HG03565 (cell line): Measurements from ENCODE around the gene TMX2.
A peak's percentile ranks its signal among the peaks of the same experiment; 100 is the strongest.

ENCODE experiments used
- ATAC-seq: cut with Tn5 transposase; IDR thresholded peaks from one replicate; pipeline ENCODE4 v1.9.1; 2021; ENCODE audit warnings: mild to moderate bottlenecking, moderate library complexity; ENCODE audit not compliant: unreplicated experiment

TMX2 gene

DNA sequence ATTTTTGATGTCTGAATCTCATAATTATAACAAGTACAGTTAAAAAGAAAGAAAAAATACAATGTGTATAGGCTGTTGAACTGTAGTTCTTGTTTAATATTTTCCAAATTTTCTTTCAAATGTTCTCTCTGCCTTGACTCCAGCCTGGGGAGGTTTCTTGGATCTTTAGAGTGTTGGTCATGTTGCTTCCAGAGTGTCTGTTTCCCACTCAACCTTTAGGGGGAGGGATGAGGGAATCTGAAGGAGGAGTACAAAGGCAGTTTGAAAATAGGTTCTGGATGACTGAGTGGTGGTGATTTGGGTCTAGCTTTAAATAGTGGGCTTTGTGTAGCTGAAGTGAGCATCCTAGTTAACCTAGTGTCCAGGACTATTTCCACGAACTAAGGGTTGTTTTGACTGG, 51.2 kb downstream of the TMX2 start:
- ATAC-seq: no peak

DNA sequence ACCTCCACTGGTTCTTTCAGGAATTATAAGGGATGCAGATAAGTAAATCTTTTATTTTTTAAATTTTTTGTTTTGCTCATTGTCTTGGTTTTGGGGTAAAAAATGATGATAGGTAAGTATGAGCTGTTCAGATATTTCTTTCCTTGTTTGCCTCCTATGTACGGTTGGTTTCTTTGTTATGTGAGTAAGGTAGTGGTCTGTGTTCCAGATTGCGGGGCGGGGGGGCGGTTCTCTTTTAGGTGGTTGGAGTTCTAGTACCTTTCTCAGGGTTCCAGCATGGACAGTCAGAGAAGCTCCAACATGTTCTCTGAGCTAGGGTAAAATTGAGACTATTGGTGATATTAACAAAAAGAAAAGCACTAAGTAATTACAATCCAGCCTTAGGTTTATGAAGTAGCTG, 51.6 kb downstream of the TMX2 start:
- no peak for ATAC-seq

- ATAC-seq: no peak
Observed at GRCh38 chr11:57764566-57764965, 52.2 kb downstream of the TMX2 start.

DNA sequence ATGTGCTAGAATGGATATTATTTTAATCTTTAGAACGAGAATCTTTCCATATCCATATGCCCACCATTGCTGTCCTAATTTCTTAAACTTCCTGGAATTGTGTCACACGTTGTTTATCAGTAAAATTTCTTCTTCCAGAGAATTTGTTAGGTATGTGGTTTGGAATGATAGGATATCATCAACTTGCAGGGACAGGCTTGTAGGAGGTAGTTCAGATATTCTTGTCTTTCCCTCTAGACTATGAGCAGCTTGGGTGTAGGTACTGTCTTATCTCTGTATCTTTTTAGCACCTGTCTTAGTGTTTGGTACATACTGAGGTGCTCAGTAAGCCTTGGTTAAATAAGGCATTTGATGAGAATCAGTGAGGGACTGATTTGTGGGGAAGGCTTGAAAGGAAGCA, 52.6 kb downstream of the TMX2 start:
- ATAC-seq: no peak

- no peak for ATAC-seq
Observed at GRCh38 chr11:57770793-57771192, 58.4 kb downstream of the TMX2 start.

DNA sequence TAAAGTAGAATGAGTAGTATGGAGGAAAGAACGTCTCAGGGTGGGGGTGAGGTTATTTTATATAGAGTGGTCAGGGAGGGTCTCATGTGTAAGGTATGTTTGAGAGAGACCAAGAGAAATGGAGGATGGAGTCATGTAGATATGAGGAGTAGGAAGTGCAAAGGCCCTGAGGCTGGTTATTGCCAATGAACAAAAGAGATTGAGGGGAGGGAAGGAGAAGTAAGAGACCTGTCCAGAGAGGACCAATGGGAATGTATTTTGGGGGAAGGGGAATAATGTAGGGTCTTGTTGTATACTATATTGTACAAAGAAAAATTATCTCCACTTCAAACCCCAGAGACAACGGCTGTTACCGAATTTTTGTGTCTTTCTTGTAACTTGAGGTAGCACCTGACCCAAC, 59.0 kb downstream of the TMX2 start:
- ATAC-seq: no peak

- ATAC-seq: no peak
Observed at GRCh38 chr11:57772562-57772961, 60.2 kb downstream of the TMX2 start.

GRCh38 chr11:57773026-57773598, 60.7 kb downstream of the TMX2 start:
- no peak for ATAC-seq

- no peak for ATAC-seq
Observed at GRCh38 chr11:57775491-57775890, 63.1 kb downstream of the TMX2 start.

- ATAC-seq: no peak
Observed at GRCh38 chr11:57776031-57776521, 63.7 kb downstream of the TMX2 start.

- no peak for ATAC-seq
Observed at GRCh38 chr11:57776577-57777210, 64.3 kb downstream of the TMX2 start.

- no peak for ATAC-seq
Observed at GRCh38 chr11:57777969-57778317, 65.5 kb downstream of the TMX2 start.

DNA sequence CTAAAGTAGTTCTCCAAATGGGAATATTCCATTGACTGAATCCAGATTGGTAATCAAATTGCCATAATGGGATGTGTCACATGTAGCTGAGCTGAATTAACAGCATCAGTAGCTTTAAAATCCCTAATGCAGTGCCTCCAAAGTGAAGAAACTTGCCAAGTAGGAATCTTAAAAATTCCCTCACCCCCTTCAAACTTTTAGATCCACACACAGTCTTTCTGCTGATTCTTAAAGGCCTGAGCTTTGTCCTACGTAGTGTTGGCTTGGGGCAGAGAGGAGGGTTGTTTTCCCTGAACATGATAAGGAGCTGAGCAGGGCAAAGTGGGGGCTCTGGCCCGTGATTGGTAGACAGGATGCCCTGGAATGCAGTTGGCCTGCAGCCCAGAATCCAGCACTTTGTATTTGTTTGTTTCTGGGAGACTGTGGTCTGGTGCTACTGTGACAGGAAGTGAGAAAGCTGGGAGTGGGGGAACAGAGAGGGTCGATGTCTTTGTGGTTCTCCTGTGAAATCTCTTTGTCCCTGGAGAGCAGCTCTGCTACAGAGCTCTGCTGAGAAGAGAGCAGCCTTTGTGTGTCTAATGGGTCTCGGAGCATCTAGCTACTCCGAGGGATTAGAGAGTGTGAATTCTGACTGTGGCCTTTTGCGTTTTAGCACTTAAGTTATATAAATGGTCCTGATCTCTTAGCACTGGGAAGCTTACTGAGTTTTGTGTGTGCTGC, 66.1 kb downstream of the TMX2 start:
- ATAC-seq: no peak

DNA sequence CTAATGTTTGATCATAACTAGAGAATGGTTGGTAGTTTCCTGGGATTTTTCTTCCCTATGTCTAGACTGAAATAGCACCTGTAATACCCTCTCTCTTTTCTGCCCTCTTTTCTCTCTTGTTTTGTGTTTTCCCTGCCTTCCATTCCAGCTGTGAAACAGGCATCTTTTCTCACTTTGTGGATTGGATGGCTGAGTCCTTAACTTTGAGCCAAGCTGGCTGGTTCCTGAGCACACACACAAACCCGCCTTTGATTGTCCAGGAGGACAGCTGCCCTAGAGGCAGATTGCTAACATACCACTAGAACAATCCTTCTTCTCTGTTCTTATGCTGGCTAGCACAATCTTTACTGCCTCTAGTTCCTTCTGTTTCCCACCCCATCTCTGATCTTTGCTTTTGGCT, 66.9 kb downstream of the TMX2 start:
- ATAC-seq: no peak

GRCh38 chr11:57781529-57781943, 69.1 kb downstream of the TMX2 start:
- ATAC-seq: no peak

DNA sequence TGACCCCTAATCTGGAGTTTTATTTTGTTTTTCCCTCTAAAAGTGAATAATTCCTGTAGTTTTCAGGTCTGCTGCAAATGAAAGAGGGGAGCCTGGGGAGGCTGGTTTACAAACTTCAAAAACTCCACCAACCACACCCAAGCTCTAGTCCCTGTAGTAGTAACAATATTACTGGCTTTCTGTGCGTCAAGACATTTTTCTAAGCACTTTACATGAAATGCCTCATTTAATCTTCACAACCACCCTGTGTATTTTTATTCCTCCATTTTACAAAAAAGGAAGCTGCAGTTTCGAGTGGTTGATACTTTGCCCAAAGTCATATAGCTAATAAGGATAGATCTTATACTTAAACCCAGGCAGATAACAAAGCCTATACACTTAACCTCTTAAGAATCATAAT, 72.7 kb downstream of the TMX2 start:
- peak; percentile 68 for ATAC-seq

- no peak for ATAC-seq
Observed at GRCh38 chr11:57786436-57786835, 74.0 kb downstream of the TMX2 start.

- no peak for ATAC-seq
Observed at GRCh38 chr11:57787006-57787604, 74.7 kb downstream of the TMX2 start.

- ATAC-seq: no peak
Observed at GRCh38 chr11:57787920-57788702, 75.7 kb downstream of the TMX2 start.

- ATAC-seq: no peak
Observed at GRCh38 chr11:57788703-57789088, 76.3 kb downstream of the TMX2 start.
